AG09319 (cell line): ENCODE data around the gene SRP72.

ENCODE experiments used
- DNase-seq: peaks from one replicate; pipeline ENCODE4 v3.0.0-alpha.2; 2010; ENCODE audit warnings: low read depth; ENCODE audit errors: extremely low read depth
- TF ChIP-seq, protein P1 (sequence below): IDR thresholded peaks from 2 replicates; pipeline ENCODE4 v1.5.1; 2011; ENCODE audit warnings: low read depth, mild to moderate bottlenecking, inconsistent platforms, low read length, moderate library complexity

Gene SRP72

DNA sequence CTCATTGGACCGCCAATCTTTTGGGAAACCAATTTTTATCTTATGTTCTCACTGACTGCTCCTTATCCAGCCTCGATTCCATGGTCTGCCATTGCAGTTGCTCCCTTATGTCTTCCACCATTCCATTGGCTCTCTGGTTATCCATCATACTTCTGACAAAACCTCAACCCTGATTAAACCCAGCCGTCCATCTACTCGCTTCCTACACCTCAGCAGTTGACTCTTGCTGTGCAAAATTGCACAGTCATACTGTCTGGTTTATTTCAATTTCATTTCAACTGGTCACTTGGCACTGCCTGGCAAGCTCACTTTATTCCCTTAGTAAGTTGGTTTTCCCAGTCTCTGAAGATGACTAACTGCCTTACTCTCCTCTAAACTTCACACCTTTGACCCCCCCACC, 64.4 kb downstream of the SRP72 start:
- no peak for DNase-seq
- TF ChIP-seq, protein P1, sequence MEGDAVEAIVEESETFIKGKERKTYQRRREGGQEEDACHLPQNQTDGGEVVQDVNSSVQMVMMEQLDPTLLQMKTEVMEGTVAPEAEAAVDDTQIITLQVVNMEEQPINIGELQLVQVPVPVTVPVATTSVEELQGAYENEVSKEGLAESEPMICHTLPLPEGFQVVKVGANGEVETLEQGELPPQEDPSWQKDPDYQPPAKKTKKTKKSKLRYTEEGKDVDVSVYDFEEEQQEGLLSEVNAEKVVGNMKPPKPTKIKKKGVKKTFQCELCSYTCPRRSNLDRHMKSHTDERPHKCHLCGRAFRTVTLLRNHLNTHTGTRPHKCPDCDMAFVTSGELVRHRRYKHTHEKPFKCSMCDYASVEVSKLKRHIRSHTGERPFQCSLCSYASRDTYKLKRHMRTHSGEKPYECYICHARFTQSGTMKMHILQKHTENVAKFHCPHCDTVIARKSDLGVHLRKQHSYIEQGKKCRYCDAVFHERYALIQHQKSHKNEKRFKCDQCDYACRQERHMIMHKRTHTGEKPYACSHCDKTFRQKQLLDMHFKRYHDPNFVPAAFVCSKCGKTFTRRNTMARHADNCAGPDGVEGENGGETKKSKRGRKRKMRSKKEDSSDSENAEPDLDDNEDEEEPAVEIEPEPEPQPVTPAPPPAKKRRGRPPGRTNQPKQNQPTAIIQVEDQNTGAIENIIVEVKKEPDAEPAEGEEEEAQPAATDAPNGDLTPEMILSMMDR, result no peak

- TF ChIP-seq, protein P1, result no peak
- DNase-seq, result no peak
These were observed 64.8 kb downstream of the SRP72 start for GRCh38 chr4:56532239-56532638.

- no peak for DNase-seq
- TF ChIP-seq, protein P1, result no peak
These were observed 68.5 kb downstream of the SRP72 start for GRCh38 chr4:56535915-56536314.

- TF ChIP-seq, protein P1, result no peak
- no peak for DNase-seq
These were observed 69.7 kb downstream of the SRP72 start for GRCh38 chr4:56537147-56537546.

- TF ChIP-seq, protein P1, result no peak
- no peak for DNase-seq
These were observed 73.4 kb downstream of the SRP72 start for GRCh38 chr4:56540826-56541225.

- TF ChIP-seq, protein P1, result peak; percentile 88
- DNase-seq, result peak; percentile 38
These were observed 77.2 kb downstream of the SRP72 start for GRCh38 chr4:56544573-56545131.

DNA sequence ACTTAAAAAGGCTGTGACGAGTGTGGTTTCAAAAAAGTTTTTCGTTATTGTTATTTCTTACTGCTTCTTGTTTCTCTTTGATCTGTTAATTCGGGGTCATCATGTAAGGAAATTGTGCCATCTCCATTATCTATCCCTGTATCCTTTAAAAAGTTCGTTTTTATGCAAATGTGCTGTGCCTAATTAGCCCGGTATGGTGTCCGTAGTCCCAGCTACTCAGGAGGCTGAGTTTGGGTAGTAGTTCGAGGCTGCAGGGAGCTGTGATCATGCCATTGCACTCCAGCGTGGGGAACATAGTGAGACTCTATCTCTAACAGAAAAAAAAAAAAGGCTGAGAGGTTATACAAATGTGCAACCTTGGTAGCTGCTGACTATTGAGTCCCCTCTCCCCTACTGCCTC, 83.2 kb downstream of the SRP72 start:
- DNase-seq, result no peak
- TF ChIP-seq, protein P1, result no peak
